HG03521 (cell line): ENCODE measurements around the gene MIEF2.
"Not testable (repeated sequence)": the region's sequence is repeated elsewhere in the genome, so short reads cannot be mapped to it uniquely, and the experiment has no call there.

Experiments
- ATAC-seq: cut with Tn5 transposase; IDR thresholded peaks from one replicate; pipeline ENCODE4 v1.9.1; 2021; ENCODE audit warnings: mild to moderate bottlenecking, moderate library complexity; ENCODE audit not compliant: unreplicated experiment

Gene MIEF2

DNA sequence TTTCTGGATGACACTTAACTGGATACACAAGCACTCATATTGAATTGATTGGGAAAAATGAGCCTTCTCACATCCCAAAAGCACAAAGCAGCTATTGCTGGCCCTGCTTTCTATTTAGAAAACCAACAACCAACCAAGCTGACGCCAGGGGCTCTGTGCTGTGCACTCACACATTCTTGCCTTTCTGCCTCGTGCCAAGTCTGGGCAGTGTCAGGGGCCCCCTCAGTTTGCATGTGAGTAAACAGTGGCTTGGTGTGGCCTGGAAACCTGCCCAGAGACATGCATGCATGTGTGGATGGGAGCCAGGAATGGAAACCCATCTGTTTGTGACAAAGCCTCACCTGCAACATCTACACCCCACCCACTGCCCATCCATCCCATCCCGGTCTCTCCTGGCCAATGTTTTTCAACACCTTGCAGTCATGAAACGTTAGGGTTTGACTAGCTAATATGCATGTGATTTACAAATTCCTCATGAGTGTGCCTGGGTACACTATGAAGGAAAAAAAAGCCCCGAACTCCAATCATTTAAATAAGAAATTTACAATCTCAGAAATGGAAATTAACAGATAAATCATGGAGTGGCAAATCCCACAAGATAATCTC is 20.4 kb downstream of the MIEF2 start:
- ATAC-seq: no peak

DNA sequence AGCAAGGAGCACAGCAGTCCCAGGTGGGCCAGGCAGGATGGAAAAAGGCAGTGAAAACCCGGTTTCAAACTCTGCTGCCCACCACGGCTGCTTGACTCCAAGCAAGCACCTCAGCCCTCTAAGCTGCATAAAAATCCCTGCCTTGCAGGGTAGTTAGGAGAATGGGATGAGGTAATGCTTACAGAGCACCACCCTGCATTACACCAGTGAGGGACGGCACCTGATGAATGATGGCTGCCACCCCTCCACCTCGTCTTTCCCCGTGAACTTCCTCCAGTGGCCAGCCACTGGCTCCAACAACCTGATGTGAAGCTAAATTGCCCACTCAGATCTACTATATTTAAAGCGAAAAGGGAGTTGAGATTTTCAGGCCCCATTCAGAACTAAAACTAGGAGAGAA is 21.3 kb downstream of the MIEF2 start:
- ATAC-seq: no peak

DNA sequence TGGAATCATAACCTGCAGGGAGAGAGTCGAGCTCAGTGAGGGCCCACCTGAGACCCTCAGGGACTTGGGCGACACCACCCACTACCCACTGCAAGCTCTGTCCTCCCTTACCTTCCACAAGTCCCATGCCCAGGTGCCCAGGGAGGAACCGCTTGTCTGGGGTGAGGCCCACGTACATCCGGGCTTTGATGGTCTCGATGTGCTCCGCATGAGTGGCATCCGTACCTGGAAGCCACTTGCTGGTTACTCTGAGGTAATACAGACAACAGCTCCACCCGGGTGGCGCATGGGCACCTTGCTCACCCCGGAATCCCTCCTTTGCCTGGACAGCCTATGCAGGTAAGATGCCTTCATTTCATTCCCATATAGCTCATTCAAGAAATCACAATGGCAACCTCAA is 24.8 kb downstream of the MIEF2 start:
- ATAC-seq: no peak

DNA sequence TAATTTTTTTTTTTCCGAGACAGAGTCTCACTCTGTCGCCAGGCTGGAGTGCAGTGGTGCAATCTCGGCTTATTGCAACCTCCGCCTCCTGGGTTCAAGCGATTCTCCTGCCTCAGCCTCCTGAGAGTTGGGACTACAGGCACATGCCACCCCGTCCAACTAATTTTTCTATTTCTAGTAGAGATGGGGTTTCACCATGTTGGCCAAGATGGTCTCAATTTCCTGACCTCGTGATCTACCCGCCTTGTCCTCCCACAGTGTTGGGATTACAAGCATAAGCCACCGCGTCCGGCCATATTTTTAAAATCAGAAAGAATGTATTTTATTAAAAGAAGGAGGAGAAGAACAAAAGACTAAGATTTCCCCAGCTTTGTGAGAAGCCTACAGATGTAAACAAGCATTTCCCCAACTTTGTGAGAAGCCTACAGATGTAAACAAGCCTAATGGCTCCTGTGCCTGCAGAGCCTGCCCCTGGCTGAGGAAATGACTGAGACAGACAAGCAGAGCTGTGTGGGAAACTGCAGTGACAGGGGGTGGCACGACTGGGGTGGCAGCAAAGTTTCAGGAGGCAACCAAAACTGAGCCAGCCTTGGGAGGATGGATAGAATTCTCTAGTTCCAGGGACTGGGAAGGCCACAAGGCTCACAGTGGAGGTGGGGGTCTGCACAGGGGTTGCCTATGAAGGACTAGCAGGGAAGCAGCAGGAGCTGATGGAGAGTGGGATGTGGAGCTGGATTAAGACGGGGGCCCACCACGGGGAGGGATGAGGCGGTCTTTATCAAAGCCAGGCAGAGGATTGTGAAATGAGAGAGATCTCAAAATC is 31.5 kb downstream of the MIEF2 start:
- ATAC-seq: no peak

DNA sequence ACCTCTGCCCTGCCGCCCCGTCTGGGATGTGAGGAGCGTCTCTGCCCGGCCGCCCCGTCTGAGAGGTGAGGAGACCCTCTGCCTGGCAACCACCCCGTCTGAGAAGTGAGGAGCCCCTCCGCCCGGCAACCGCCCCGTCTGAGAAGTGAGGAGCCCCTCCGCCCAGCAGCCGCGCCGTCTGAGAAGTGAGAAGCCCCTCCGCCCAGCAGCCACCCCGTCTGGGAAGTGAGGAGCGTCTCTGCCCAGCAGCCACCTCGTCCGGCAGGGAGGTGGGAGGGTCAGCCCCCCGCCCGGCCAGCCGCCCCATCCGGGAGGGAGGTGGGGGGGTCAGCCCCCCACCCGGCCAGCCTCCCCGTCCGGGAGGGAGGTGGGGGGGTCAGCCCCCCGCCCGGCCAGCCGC is 37.6 kb downstream of the MIEF2 start:
- not testable (repeated sequence) for ATAC-seq

DNA sequence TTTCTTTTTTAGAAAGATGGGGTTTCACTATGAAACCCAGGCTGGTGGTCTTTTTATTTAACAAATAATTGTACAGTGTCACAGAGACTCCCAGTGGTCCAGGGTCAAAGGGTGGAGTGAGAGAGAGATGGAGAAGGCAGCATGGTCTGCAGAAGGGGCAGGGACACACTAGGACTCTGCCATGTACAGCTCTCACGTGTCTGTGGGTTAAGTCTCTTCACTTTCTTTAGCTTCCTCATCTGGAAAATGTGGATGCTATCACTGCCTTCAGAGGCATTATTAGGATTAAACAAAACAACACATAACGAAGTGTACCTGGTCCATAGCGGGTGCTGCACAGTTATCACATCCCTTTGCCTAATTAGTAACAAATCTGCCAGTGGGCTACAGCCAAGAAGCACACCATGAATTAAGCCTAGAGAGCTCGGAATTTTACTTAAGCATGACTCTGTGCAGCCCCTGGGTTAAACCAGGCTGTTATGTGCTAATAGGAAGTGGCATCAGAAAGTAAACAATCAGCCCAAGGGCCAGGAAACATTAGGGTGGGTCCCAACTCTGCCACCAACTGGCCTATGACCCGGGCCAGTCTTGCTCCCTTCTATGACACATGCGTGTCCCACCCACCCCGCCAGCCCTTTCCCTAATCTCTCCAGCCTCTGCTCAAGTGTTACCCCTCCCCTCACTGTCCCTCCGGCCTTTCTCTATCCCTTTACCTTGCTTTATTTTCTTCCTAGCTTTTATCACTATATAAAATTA is 40.4 kb downstream of the MIEF2 start:
- no peak for ATAC-seq

DNA sequence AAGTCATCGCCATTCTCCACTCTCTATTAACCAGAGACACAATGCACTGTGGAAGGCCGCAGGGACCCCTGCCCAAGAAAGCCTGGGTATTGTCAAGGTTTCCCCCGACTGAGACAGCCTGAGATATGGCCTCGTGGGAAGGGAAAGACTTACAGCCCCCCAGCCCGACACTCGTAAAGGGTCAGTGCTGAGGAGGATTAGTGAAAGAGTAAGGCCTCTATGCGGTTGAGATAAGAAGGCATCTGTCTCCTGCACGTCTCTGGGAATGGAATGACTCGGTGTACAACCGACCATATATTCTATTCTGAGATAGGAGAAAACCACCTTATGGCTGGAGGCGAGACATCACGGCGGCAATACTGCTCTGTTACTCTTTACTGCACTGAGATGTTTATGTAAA is 42.7 kb downstream of the MIEF2 start:
- ATAC-seq: not testable (repeated sequence)

DNA sequence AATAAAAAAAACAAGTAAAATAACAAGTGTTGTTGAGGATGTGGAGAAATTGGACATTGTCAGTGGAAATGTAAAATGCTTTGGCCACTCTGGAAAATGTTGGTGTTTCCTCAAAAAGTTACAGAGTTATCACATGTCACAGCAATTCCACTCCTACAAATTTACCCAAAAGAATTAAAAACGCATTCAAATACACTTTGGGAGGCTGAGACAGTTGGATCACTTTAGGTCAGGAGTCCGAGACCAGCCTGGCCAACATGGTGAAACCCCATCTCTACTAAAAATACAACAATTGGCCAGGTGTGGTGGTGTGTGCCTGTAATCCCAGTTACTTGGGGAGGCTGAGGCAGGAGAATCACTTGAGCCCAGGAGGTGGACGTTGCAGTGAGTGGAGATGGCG is 48.7 kb downstream of the MIEF2 start:
- no peak for ATAC-seq

DNA sequence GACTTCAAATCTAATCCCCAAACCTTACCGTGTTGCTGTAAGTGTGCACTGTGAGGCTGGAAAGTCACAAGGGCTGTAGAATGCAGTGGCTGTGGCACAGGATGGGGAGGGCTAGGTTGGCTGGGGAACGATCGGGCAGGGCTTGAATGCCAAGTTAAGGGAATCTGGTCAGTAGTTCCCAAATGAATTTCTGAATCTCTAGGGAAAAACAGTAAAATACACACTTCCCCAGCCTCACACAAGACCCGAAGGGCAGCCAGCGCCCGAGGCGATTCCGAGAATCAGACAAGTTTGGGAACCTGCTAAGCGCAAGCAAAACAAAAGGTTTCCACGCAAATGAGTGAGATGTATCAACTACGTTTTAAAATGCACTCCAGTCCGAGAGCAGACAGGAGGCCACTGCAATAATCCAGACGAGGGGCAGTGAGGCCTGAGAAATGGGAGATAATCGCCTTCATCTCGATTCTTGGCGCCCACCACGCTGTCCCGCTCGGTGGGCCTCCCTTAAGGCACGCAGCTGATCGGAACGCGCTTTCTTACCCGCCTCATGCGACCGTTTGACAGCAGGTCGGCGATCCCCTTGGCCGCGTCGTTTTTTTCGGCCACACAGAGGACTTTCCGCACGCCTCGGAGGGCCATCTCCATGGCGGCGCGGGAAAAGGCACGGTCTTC is 53.7 kb downstream of the MIEF2 start:
- ATAC-seq: peak; percentile 4

DNA sequence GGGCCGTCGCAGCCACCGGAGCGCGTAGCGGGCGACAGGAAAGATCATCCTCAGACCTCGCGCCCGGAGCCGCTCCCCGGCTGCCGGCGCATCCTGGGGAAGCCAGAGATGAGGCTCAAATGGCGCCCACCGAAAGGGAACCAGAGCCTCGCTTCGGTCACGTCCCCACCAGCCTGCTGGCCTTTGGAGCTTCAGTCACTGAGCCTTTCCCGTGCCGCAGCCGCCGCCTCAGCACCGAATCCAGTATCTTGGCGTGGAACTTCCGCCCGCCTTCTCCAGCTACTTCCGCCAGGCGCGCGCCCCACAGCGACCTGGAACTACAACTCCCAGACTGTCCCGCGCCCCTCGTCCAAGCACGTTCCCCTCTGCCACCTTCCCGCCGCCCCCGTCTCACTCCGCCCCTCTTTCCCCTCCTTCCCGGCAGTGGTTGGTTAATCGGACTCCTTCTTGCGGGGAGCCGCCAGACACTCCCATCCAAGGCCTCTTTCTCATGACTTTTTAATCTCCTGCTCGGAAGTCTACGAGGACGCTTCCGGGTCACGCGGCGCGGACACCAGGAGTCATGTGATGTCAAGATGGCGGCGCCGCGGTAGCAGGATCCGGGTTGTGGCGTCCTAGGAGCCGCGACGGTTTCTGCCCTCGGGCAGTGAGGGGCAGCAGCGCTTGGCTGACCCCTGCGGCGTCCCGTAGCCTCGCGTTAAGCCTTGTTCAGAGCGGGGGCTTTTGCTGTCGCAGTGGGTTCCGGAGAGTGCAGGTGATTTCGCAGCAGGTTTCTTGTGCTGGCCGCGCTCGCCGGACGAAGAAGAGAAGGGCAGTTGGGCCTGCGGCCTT is 54.5 kb downstream of the MIEF2 start, which contains the start of the genes SMCR8 and TOP3A:
SMCR8 (plus strand) TSS at position 563 of the 831 bp plus-strand sequence. CDS start 497 bp downstream, outside the sequence.
TOP3A (minus strand) TSS at position 264 of the 831 bp plus-strand sequence; CDS start at position 48, 216 bp downstream.
- peak; percentile 81 for ATAC-seq

DNA sequence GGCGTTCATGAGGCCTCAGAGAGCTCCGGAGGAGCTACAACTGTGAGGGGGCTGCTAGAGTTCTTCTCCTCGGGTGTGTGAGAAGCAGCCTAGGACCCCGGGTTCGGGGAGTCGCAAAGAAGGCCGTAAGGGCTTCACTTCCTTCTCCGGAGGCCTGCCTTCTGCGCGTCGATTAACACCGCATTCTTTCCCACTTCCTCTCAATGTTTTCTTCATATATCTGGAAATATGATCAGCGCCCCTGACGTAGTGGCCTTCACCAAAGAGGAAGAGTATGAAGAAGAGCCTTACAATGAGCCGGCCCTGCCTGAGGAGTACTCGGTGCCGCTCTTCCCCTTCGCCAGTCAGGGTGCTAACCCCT is 55.1 kb downstream of the MIEF2 start:
- ATAC-seq: peak; percentile 1

DNA sequence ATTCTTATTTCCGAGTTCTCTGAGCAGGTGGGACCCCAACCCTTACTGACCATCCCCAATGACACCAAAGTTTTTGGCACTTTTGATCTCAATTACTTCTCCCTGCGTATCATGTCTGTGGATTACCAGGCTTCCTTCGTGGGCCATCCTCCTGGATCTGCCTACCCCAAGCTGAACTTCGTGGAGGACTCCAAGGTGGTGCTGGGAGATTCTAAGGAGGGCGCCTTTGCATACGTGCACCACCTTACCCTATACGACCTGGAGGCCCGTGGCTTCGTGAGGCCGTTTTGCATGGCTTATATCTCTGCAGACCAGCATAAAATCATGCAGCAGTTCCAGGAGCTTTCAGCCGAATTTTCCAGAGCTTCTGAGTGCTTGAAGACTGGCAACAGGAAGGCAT is 55.5 kb downstream of the MIEF2 start:
- ATAC-seq: no peak
